ENCODE measurements around the gene ACBD6.
A peak's percentile ranks its signal among the peaks of the same experiment; 100 is the strongest.

The ACBD6 gene

GRCh38 chr1:180353945-180354344 lies 148.4 kb downstream of the ACBD6 start:
- Histone ChIP-seq H3K27ac (no peak overlapping the region), H3K9me3 (no peaks in the 10 kb centered on the region), H3K4me3 (no peak overlapping the region), H3K36me3 (no peaks in the 10 kb centered on the region), H3K4me1 (peaks cover 0 to 3% (median 0%) of the 10 kb centered on the region in 4 donors), H3K27me3 (no peaks in the 10 kb centered on the region)
- DNase-seq: no peak
- intact Hi-C loops (cut with DNase I; ENCODE audit: low total_unique reads): no loop called here
- TF ChIP-seq CTCF (IDR thresholded peaks at IDR 0.05): no peak

GRCh38 chr1:180352588-180352987 lies 149.8 kb downstream of the ACBD6 start:
- H3K27ac ChIP-seq: no peak overlapping the region
- no peaks in the 10 kb centered on the region for H3K27me3 ChIP-seq
- peaks cover 0 to 3% (median 0%) of the 10 kb centered on the region in 4 donors for H3K4me1 ChIP-seq
- DNase-seq: no peak
- no peak overlapping the region for H3K4me3 ChIP-seq
- no peak for TF ChIP-seq CTCF (IDR thresholded peaks at IDR 0.05)
- no peaks in the 10 kb centered on the region for H3K36me3 ChIP-seq
- no peaks in the 10 kb centered on the region for H3K9me3 ChIP-seq
- intact Hi-C loops (cut with DNase I; ENCODE audit: low total_unique reads): no loop called here

- TF ChIP-seq CTCF (IDR thresholded peaks at IDR 0.05): no peak
- no peaks in the 10 kb centered on the region for H3K36me3 ChIP-seq
- no peaks in the 10 kb centered on the region for H3K9me3 ChIP-seq
- no peaks in the 10 kb centered on the region for H3K27me3 ChIP-seq
- no peak overlapping the region for H3K4me3 ChIP-seq
- H3K27ac ChIP-seq: no peak overlapping the region
- DNase-seq: no peak
- intact Hi-C loops (cut with DNase I; ENCODE audit: low total_unique reads): no loop called here
- H3K4me1 ChIP-seq: peaks cover 0 to 3% (median 0%) of the 10 kb centered on the region in 4 donors
Measured at GRCh38 chr1:180352021-180352420, 150.4 kb downstream of the ACBD6 start.

GRCh38 chr1:180345148-180345547 lies 157.2 kb downstream of the ACBD6 start:
- no peak overlapping the region for H3K4me3 ChIP-seq
- intact Hi-C loops (cut with DNase I; ENCODE audit: low total_unique reads): no loop called here
- no peak for TF ChIP-seq CTCF (IDR thresholded peaks at IDR 0.05)
- peaks cover 0 to 10% (median 0%) of the 10 kb centered on the region in 4 donors for H3K4me1 ChIP-seq
- no peak overlapping the region for H3K27ac ChIP-seq
- no peaks in the 10 kb centered on the region for H3K27me3 ChIP-seq
- DNase-seq: no peak
- H3K9me3 ChIP-seq: no peaks in the 10 kb centered on the region
- H3K36me3 ChIP-seq: no peaks in the 10 kb centered on the region

GRCh38 chr1:180343921-180344769 lies 158.2 kb downstream of the ACBD6 start:
- TF ChIP-seq CTCF (IDR thresholded peaks at IDR 0.05): no peak
- H3K27me3 ChIP-seq: no peaks in the 10 kb centered on the region
- peak in 1 of 2 donors; percentile 51 for DNase-seq
- no peaks in the 10 kb centered on the region for H3K36me3 ChIP-seq
- no peak overlapping the region for H3K4me3 ChIP-seq
- no peaks in the 10 kb centered on the region for H3K9me3 ChIP-seq
- peaks cover 0 to 10% (median 0%) of the 10 kb centered on the region in 4 donors for H3K4me1 ChIP-seq
- no peak overlapping the region for H3K27ac ChIP-seq
- intact Hi-C loops (cut with DNase I; ENCODE audit: low total_unique reads): no loop called here
